ENCODE results near the gene LETM1.

The LETM1 gene

DNA sequence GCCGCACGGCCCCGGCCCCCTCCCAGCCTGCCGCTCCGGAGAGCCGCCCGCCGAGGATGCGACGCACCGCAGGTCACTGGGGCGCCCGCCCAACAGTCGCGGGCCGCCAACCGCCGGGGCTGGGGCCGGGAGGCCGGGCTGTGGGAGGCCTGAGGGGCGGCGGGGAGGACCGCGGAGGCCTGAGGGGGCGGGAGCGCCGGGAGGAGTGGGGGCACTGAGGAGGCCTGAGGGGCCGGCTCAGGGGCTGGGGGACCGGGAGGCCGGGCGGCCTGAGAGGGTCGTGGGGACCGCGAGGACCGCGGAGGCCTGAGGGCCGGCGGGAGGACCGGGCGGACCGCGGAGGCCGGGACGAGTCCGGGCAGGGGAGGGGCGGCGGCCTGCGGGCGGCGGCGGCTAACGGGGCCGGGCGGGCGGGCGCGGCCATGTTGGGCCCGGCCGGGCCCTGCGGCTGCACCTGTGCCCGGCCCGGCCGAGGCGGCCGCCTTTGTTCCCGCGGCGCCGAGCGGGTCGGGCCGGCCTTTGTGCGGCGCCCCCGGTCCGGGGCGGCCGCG lies 15.6 kb upstream of the LETM1 start:
- peak in 1 of 2 donors; percentile 35 for DNase-seq

DNA sequence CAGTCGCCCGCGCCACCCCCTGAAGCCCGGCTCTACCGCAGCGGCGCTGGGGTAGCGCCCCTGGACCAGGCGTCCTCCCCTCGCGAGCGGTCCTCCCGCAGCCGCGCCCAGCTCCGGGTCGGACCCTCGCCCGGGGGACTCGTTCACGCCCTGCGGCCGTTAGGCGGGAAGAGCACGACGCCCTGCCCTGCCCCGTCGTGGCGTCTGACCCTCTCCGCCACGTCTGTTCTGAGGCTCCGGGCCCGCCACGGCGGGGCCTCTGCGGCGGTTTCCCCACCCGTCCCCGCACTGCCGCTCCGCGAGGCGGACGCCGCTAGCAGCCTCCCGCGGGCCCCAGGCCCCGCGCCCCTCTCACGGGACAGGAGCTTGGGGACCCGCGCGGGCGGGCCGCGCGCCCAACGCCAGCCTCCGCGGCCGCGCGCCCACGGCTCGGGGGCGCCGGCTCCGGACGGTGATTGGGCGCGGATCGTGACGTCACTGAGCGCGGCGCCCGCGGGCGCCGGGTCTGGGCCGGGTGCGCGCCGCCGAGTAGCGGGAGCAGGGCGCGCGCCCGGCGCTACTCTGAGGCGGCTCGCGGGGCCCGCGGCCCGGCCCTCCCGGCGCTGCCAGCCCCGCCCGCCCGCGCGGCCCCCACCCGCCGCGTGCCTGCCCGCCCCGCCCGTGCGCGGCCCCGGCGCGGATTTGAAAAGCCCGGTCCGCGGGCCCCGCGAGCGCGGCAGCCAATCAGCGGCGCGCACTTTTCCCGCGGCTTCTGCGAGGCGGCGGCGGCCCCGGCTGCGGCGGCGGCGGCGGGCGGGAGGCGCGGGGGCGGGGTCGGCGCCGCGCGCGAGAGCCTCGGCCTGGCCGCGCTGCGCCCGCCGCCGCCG lies 14.9 kb upstream of the LETM1 start, which contains the start of gene NSD2:
TSS of gene NSD2 (plus strand) at position 816 of the 866 bp plus-strand sequence. CDS start 29,262 bp downstream, outside the sequence.
- peak; percentile 62 to 95 for DNase-seq

DNA sequence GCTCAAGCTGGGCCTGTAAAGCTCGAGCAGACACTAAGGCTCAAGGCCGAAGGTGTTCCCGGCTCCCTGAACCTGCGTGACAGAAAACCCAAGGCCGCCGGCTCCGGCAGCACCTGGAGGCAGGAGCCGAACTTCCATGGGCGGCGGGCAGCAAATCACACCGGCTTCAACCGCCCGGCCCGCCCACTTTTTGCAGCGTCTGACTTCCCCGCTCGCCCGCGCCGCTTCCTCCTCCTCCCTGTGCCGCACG lies 14.3 kb upstream of the LETM1 start:
- peak in 1 of 2 donors; percentile 70 for DNase-seq

DNA sequence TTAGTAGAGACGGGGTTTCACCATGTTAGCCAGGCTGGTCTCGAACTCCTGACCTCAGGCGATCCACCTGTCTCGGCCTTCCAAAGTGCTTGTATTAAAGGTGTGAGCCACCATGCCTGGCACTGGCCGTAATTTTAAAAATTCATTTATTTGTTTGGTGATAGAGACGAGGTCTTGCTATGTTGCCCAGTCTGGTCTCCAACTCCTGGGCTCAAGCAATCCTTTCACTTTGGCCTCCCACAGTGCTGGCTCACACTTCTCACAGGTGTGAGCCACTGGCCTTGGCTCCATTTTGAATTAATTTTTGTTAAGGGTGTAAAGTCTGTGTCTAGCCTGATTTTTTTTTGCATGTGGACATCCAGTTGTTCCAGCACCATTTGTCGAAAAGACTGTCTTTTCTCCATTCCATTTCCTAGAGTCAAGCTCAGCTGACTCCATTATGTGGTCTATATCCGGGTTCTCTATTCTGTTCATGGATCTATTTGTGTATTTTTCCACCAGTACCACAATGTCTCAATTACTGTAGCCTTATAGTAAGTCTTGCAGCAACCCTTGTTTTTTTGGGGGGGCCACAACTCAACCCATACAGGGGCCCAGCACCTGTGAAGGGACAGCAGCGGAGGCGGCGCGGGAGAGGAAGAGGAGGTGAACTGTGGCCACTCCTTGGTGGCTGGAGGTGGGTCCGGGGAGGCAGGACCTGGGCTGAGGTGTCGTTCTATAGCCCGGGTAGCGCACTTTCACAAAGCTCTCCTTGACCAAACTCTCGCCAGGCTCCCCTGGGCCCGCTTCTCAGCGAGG lies 13.8 kb upstream of the LETM1 start:
- no peak for DNase-seq

DNA sequence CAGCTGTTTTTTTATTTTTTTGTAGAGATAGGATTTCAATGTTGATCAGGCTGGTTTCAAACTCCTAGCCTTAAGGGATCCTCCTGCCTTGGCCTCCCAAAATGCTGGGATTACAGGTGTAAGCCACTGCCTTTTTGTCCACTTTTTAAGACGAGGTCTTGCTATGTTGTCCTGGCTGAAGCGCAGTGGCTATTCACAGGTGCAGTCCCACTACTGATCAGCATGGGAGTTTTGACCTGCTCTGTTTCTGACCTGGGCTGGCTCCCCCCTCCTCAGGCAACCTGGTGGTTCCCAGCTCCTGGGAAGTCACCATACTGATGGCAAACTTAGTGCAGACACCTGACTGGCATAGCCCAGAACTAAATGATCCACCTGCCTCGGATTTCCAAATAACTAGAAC lies 13.0 kb upstream of the LETM1 start:
- no peak for DNase-seq

DNA sequence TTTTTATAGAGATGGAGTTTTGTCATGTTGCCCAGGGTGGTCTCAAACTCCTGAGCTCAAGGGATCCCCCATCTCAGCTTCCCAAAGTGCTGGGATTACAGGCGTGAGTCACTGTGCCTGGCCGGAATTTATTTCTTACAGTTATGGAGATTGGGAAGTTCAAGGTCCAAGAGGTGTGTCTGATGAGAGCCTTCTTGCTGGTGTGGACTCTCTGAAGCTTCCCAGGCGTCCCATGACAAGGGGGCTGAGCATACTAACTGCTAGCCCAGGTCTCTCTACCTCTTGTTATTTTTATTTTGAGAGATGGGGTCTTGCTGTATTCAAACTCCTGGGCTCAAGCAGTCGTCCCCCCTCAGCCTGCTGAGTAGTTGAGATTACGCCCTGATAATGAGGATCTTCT lies 12.3 kb upstream of the LETM1 start:
- no peak for DNase-seq

DNA sequence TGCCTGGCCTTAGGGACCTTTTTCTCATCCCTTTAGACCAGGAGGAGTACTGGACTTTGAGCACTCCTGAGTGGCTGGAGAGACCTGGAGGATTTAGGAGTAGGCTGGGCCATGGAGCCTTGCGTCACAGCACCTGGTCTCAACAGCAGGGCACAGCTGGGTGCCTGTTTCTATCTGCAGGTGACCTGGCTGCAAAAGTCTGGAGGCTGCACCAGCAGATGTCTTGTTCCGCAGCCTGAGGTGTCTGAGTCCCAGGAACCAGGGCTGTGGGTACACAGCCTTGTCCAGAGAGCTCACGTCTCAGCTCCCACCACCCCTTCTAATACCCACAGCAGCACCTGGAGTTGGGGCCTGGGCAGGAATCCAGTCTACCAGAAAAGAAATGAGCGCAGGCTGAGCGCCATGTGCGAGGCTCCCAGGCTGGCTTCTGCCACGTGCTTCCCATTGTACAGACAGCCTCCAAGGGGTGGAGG lies 10.3 kb upstream of the LETM1 start:
- DNase-seq: no peak

DNA sequence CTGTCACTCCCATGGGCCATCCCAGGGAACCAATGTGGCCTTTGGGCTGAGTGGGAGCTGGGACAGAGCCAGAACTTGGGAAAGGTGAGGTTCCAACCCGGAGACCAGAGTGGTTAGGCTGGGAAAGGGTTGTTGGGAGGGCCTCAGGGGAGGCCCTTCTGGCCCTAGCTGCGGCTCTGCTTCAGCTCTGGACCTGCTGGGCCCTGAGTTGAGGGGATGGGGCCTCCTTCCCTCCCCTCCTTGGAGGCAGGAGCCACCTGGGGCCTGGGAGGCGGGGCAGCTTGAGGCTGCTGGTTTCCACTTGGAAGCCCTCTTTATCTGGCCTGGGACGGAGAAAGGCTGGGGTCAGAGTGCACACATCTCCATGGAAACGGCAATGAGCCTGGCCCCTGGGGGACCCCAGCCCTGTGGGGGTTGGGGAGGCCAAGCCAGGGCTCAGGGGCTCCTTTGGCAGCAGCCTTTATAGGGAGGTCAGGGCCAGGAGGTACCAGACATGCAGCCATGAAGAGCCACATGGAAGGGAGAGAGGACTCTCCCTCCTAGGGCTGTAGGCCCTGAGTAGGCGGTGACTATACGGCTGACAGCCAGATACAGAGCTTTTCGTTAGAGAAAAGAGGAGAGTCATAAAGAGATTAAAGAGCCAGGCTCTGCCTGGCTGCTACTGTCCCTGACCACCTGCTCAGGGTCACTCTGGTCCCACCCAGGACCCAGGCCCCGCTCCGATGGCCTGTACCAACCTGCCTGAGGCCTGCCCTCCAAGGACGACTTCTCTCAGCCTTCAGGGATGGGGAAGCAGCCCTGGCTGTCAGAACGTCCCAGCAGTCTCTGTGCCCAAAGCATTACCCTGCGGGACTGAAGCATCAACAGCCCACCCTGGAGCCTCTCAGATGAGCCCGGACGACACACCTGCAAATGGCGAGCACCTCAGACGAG lies 8.4 kb upstream of the LETM1 start:
- no peak for DNase-seq

DNA sequence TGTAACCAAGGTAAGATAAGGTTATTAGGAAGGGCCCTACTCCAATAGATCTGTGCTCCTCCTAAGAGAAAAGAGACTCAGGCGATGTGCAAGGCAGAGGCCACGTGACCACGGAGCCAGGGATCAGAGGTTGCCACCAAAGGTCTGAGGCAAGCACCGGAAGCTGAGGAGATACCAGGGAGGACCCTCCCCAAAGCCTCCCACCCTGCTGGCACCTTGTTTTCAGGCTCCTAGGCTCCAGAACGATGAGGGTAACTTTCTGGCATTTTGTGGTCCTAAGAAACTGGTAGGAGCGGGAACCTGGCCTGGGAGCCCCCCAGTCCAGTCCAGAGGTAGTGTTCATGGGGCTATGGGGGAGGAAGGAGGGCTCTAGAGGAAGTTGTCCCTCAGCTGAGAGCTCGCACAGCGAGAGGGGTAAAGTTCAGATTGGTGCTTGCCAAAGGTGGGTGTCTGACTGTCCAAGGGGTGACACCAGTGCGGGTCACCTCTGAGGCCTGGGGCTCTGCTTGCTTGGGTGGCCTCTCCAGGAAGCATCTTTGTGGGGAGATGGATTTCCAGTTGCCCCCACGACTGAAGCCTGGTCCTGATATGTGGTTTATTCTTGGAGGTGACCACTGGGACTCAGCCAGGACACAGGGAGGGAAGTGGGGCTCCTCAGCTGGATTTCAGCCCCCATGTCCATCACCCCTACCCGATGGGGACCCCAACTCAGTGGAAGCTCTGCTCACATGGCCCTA lies 7.5 kb upstream of the LETM1 start:
- DNase-seq: no peak

DNA sequence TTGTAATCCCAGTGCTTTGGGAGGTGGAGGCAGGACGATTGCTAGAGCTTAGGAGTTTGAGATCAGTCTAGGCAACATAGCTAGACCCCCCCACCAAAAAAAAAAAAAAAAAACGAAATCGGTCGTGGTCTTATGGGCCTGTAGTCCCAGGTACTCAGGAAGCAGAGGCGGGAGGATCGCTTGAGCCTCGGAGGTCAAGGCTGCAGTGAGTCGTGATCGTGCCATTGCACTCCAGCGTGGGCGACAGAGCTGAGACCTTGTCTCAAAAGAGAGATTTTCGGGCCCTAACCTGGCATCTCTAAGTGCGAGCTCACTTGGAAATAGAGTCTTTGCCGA lies 7.0 kb upstream of the LETM1 start:
- no peak for DNase-seq

DNA sequence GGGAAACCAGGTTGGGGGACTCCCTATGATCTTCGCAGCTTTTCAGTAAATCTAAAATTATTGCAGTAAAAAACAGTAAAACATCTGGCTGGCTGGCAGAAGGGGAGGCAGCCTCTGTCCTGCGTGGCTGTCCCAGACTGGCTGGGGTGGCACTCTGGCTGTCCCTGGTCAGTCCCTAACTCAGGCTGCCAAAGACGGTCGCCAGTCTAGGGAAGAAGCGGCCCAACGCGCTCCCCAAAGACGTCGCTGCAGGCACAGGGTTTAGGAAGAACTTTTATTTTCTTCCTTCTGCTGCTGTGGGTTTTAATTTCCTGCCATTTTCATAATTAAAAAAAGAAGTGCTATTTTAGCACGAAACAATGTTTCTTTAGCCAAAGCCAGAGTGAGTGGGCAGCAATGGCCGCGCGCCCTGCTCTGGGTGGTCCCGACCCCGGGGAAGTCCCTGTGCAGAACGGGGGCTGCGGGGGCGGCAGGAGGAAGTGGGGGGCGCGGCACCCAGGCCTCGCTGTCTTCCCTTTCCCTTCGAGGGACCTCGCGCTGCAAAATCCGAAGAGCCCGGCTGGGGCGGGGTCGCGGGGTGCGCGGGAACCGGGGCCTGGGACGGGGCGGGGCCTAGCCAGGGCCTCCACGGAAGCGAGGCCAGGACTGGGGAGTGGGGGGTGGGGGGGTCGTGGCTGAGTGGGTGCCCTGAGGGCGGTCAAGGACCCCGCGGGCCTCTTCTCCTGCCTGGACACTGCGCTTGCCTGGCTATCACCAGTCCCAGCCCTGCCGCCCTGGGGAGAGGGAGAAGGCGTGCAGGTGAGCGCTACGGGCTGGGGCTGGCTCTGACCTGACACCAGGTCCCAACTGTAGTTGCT lies 6.3 kb upstream of the LETM1 start:
- no peak for DNase-seq

DNA sequence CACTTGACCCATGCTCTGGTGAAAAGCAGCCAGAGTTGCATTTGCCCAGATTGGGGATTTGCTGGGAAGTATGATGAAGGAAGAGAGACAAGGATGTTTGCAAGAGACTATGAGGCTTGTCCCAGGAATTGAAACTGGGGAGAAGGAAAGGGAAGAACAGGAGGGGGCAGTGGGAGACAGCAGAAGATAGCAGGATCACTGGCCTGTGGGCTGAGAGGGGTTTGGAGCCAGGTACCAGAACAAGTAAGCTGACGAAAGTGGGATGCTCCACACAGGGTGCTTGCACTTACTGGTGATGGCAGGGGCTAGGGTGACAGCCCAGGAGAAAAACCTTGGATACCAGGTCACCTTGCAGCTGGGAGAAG lies 3.4 kb upstream of the LETM1 start:
- no peak for DNase-seq

DNA sequence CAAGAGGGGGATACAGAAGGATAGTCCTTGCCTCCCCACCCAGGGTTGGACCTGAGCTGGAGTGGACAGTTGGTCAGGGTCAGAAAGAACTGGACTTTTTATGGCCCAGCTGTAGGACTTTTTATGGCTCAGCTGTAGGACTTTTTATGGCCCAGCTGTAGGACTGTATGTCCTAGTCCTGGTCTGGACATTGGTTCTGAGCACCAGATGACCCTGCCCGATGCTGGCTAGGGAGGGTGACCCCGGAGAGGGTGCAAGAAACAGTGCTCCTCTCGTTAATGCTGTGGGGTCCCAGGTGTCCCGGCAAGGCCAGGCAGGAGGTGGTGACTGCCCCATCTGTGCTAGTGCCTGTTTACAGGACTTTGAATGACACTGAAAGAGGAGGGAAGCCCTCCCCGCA lies 2.0 kb upstream of the LETM1 start:
- no peak for DNase-seq

DNA sequence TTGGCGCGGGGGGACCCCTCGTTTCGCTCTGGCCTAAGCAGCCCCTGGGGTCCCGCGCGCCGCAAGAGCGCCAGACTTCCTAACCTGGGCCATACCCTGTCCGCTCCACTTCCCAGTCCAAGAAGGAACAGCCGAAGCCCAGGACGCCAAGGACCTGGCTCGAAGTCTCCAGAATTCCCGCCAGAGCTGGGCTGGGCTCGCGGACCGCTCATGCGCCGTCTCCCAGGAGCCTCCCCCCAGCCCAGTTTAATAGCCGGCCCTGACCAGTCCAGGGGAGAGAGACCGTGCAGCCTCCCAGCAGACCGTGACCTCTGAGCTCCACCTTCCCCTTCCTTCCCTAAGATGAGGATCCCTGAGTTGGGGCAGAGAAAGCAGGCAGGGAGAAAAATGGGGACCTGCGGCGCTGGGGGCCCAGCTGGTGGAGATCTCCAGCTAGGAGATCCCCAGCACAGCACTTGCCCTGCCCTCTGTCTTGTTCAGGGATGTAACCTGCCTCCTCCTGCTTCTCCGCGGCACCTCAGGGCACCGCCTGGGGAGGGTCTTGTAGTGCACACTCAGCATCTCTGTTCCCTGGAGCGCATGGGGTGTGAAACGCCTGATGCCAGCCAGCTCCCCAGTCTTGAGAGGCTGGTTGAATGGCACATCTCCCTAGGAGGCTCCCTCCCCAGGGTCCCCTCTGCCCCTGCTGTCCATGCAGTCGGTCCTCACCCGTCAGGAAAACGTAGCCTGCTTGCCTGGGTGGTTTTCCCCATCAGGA lies 1.2 kb upstream of the LETM1 start:
- no peak for DNase-seq

DNA sequence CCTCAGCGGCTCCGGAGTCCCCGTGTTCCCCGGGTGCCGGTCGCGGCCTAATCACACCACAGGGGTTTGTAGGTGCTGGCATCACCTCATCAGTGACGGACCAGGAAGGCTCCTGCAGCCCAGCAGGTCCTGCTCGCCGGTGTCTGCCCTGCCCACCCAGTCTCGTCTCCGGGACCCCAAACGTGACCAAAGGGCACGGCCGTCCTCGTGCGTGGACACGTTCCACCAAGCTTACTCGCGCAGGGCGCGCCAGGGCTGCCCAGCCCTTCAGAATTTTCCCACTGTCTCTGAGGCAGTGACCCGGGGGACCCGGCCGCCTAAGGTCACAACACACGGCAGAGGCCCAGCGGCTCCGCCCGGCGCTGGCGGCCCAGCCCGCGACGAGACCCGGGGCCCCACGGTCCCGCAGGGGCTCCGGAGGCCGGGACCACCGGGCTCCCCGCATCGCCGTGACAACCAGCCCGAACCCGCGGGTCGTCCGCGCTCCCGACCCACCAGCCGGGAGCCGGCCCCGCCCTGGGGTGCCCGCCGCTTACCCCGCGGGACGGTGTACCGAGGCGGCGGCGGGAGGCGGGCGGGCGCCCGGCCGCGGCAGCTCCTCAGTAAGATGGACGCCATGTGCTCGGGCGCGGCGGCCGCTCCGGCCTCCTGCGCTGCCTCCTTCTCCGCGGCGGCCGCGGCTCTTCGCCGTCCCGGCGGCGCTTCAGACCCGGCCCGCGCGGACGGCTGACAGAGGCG lies 454 bp downstream of the LETM1 start:
- no peak for DNase-seq

DNA sequence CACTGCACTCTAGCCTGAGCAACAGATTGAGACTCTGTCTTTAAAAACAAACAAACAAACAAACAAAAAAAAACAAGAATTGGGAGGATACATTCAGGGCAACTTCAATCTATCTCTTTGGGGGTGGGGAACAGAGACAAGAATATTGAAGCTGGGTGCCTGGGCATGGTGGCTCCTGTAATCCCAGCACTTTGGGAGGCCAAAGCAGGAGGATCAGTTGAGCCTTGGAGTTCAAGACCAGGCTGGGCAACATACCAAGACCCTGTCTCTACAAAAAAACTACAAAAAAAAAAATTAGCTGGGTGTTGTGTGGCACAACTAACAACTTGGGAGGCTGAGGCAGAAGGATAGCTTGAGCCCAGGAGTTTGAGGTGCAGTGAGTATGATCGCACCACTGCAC lies 1.2 kb downstream of the LETM1 start:
- no peak for DNase-seq

DNA sequence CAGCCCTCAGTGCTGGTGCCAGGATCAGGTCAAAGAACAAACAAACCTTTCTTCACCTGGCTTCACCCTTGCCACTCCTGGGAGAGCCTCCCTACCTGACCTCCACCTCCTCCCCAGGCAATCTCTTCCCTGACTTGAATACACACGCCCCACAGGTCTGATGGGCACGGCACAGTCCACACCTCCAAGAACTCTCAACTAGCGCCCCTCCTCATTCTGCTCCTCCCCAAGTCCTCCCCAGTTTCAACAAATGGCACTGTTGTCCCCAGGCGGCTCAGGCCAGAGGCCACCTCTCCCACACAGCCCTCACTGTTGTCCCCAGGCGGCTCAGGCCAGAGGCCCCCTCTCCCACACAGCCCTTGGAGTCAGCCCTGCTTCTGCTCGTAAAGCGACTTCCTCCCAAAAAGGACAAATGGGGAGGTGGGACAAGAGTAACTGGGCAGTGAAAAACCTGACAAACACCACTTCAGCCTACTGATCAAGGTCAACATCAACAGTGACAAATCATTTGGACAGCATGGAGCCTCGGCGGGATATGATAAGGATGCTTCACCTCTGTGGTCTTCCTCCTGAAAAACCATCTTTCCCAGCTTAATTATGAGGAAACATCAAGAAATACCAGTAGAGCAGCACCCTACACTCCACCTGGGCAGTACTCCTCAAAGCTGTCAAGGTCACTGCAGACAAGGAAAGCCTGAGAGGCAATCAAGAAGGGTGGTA lies 2.9 kb downstream of the LETM1 start:
- no peak for DNase-seq

DNA sequence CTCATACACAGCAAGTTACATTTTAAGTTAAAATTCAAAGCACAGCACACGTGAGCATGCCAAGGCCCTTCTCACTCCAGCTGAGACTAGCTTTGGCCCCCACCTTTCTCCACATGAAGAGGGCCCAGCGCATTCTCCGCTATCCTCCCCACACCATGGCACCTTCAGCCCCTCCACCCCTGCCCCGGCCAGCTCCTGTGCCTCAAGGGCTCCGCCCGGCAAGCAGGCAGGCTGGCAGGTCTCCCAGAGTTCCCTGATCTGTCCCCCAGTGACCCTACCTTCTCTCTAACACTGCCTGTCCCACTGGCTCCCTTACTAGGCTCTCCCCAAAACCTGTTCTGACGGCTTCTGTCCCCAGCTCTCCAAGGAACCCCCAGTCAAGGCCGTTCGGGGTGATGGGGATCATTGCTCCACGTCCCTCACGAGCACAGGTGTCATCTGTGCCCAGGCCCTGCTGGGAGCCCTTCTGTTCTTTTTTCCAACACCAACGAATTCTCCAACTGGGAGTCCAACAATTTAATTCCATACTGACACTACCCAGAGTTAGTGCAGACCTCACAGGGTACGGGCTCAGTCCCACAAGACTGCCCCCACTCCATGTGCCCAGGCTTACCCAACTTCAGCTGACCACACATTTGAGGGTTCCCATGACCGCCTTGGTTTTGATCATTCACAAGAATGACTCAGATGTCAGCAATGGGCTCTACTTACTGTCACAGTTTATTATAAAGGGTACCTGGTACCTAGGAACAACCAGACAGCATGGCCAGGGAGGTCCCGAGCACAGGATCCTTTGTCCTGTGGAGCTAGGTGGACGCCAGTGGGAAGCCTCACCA lies 4.2 kb downstream of the LETM1 start:
- DNase-seq: no peak
